ENCODE measurements around the gene ALX3.
"Not testable (repeated sequence)": the region's sequence is repeated elsewhere in the genome, so short reads cannot be mapped to it uniquely, and the experiment has no call there.

ALX3 gene

DNA sequence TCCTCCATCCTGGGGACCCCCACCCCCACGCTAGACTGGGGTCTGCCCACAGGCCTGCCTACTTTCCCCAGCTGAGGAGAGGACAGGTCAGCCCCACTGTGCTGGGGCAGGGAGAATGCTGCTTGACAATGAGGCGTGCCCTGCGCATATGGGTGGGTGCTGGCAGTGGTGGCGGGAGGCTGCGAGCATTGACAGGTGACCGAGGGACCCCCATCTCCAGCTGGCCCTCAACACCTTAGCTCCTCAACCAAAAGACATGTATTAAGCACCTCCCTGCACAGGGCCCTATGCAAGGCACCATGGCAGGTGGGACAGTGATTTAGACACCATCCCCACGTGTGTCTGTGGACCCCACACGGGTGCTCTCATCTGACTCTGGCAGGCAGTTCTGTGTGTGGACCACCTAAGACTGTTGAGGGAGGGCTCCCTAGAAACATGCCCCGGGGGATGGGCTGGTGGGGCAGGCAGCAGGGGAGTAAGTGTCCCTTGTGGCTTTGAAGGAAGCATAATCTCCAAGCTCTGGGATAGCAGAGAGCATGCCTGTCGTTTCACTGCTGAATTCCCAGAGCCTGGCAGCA is 18.4 kb upstream of the ALX3 start:
- DNase-seq, result no peak

DNA sequence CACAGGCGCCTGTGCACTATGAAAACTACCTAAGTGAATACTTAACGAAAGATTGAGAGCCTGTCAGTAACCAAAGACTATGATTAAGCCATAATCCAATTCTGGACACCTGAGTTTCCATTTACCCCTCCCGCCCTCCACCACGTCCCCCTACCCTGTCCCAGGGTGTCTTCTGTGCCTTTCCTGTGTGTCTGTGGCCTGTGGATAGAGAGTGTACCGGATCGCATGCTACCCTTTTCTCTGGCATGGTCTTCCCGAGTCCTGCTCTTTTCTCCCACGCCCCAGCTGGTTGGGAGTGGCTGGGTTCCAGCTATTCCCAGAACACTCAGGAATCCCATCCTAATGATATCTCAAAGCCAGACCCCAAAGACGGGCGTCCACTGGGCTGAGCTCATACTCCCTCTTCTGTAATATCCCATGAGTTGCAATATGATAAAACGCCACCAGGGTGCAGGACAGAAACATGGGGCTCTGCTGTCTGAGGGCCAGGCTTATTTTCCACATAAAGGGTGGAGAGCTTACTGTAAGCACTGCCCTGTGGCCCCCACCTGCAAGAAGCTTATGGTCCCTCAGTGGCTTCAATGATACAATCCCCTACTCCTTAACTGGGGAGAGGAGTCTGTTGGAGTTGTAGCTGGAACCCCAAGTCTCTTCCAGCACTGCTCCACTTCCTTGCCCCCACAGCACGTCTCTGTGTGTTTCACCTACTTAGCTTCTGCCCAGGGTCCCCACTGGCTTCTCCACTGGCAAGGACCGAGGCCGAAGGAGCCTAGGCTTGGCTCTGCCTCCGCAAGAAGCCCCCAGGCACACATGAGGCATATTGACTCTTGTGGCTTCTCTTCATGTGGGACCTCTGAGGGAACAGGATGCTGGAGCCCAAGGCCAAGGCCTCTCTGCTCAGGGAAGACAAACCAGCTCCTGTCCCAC is 17.6 kb upstream of the ALX3 start:
- DNase-seq, result no peak

- no peak for DNase-seq
These were observed 16.5 kb upstream of the ALX3 start for GRCh38 chr1:110086961-110087360.

GRCh38 chr1:110085671-110086070 is 15.2 kb upstream of the ALX3 start:
- DNase-seq, result no peak

GRCh38 chr1:110084227-110085078 is 14.0 kb upstream of the ALX3 start:
- DNase-seq, result no peak

DNA sequence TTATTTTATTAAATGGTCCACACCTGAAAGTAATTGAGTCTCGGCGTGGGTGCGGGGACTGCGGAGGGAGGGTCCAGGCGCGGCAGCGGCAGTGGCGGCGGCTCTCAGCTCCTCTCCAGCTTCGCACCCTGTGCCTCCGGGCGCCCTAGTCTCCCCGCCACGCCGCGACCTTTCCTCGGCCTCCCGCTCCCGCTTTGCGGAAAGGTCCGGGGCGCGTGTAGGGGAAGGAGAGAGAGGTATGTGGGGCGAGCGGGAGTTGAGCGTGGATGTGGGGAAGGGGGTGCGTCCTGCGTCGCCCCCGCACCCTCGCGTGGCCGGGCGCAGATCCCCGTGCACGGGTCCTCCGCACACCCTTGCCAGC is 13.4 kb upstream of the ALX3 start:
- DNase-seq, result no peak

DNA sequence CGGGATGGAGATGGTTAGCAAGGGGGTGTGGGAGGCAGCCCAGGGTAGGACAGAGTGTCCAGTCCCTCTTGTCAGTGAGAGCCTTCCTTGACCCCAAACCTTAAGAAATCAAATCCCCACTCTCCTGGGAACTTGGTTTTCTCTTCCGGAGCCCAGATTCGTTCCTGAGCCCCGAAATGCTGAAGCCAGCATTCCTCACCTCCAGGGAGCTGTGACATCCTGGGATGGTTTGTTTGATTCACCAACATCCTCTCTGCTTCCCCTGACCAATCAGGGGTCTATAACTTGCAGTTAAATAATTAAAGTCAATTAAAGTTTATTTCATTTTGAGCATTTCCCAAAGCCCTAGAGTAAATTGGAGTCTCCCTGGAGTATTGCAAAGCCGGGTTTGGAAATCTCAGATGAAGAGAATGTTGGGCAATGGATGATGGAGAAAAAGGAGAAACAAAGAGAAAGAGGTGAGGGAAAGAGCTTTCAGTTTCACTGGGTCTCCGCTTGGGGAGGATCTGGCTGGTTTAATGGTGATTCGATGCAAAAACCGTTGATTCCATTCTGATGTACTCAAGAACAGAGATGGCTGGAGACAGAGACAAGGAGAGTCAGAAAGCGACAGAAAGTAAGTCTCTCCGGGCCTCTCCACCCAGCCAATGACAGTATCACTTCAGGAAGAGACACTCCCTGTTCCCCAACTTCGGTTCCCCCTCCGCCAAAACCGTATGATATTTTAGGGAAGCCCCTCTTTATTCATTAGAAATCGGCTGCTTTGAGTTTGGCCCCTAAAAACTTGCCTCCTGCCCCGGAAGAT is 12.8 kb upstream of the ALX3 start:
- DNase-seq, result no peak

DNA sequence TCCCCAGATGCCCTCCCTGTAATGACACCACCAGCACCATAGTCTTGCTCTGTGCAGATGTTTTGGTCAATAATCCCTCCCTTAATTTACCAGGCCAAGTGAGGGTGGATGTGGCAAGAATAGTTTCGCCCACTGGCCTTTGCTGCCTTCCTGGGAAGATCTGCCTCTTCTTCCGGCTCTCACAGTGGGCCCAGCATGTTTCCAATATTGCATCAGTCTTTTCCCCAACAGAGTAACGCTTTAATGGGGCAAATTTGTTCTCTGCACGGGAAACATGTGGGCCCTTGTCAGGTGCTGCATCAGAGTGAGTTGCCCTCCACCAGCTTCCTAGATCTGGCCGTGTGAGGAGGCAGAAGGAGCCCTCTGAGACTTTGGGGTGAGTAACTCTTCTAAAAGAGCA is 12.0 kb upstream of the ALX3 start:
- DNase-seq, result no peak

- no peak for DNase-seq
These were observed 10.6 kb upstream of the ALX3 start for GRCh38 chr1:110081061-110081460.

- DNase-seq, result not testable (repeated sequence)
These were observed 9.5 kb upstream of the ALX3 start for GRCh38 chr1:110079995-110080394.

- no peak for DNase-seq
These were observed 6.5 kb upstream of the ALX3 start for GRCh38 chr1:110076789-110077500.

GRCh38 chr1:110074166-110074565 is 3.7 kb upstream of the ALX3 start:
- DNase-seq, result no peak

- no peak for DNase-seq
These were observed 196 bp downstream of the ALX3 start for GRCh38 chr1:110070282-110070669.

DNA sequence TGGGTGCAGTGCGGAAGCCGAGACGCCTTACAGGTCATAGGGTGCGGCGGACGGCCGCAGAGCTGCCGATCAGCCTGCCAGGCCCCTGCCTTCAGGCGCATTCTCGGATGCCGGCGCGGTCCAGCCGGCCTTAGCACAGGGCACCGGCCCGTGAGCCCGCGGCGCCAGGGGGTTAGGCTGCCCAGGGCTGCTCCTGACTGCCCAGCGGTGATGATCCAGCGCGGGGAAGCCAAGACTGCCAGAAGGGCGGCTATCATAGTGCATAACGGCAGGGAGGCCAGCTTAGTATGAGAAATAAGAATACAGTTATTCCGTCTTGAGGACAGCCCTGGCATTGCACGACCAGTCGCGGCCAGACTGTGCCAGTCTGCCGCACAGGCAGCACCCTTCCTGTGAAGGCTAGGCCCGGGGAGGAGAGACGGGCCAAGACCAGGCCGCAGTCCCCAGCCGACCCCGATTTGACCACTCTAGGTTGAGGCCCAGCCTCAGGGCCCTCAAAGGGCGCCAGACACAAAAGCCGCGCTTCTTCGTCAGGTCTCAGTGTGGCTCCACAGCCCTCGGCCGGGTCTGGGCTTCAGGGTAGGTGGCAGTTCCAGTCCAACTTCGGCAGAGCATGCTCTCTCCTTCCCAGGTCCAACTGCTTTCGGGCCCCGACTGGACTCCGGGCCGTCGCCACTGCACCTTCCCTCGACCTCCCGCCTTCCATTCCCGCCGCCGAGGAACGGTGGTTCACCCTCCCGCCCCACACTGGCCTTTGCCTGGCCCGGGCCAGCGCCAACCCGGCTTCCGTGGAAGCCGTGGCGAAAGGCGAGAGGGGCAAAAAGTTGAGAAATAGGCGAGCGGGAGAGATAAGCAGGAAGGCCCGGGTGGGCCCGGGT is 829 bp downstream of the ALX3 start:
- no peak for DNase-seq

- DNase-seq, result no peak
These were observed 1.6 kb downstream of the ALX3 start for GRCh38 chr1:110068646-110069403.

GRCh38 chr1:110067893-110068645 is 2.4 kb downstream of the ALX3 start:
- DNase-seq, result no peak

DNA sequence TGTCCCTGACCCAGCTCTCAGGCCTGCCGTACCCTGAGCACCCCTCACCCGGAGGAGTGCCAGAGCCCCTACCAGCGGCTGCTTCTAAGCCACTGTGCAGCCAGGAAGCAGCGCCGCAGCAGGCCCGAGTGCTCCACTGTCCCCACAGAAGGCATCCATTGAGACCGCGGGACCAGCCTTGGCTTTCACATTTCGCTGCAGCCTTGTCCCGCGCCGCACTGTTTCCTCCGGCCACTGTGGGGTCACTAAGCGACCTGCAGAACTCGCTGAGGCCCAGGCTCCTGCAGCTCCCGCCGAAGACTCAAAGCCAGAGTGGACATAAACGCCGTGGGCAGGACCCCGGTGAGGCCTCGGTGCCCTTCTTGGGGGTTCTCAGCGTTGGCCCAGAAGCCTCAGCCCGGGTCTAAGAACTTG is 3.0 kb downstream of the ALX3 start:
- DNase-seq, result no peak

DNA sequence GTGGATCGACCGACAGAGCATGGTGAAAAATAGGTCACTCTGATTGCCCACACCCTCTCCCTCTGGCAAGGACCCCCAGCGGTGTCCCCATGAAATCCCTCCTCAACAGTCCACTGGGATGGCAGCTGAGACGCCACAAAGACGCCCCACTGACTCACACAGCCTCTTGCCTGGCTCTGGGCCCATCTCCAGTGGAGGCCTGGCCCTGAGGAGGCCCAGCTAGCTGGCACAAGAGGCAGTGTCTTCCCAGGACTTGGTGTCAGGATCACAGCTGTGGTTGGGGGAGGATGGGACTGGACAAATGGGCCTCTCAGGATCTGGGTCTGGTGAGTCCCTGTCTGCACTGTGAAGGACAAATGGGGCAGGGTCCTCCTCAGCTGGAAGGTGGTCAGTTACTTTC is 4.6 kb downstream of the ALX3 start:
- DNase-seq, result no peak

DNA sequence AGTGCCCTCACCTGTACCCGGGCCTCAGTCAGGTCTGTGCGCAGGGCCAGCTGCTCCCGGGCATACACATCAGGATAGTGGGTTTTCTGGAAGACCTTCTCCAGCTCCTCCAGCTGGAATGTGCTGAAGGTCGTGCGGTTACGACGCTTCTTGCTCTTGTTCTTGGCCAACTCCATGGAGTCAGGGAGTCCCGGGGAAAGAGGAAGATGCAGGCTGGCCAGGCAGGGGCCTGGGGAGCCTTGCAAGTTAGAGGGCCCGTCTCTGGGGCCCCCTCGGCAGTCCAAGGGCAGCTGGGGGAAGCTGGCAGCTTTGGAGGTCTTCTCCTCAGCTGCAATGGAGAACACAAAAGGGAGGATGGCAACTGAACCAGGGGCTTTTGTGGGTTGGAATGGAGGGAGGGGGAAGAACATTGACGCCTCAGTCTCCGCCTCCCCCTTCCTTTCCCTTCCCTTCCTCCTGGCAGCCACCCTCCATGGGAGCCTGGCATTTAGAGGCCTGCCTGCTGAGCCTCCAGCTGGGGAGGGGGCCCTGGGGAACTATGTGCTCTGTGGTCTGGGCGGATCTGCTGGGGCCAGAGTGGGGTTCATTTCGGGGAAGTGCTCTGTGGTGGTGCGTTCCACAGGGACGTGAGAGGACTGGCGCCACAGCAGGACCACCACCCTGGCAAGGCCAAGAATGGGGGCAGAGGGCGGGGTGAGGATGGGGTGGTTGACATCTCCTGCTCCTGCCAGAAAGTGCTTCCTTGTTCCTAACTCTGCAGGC is 5.7 kb downstream of the ALX3 start:
- no peak for DNase-seq
